ENCODE data around the gene CAMK2A. TPM values are rescaled to one million over a fixed set of nuclear protein-coding genes. Genes with fewer than 3 reads are reported as not detected.

CAMK2A gene
- total RNA-seq, 2 donors from 2014 or later: 4.9 to 18.2 TPM

DNA sequence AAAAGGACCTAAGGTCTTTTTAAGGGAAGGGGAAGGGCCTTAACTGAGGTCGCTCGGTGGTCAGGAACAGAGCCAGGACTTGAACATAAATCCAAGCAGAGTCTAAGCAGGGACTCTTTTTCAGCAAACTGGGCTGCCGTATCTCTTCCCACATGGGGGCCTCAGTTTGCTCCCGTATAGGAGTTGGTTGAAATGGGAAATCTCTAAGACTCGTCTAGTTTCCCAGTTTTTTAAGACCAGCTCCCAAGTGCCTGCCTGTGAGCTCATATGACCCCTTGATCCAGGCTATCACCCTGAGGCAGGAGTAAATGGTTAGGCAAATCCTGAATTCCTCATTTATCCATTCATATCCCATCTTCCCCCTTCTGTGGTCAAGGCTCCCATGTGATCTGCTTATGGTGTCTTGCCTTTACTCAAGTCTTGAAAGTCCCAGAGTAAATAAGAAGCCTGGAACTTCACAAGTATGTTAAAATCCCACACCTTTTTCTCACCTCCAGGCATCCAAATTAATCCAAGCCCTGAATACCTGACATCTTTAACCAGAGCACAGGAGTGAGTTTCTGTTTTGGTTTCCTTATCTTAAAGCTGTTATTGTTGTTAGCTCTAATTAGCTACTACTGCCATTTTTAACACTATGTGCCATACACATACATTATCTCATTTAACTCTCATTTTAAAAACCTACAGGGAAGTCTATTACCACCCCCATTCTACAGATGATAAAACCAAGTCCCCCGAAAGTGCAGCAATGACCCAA lies 10.2 kb upstream of the CAMK2A start:
- Histone ChIP-seq H3K9me3 (no peaks in the 10 kb centered on the region), H3K27ac (peak overlapping the region in 1 of 2 donors; percentile 38), H3K4me1 (peaks cover 0 to 21% of the 10 kb centered on the region in 2 donors), H3K4me3 (no peak overlapping the region), H3K36me3 (no peaks in the 10 kb centered on the region), H3K27me3 (no peaks in the 10 kb centered on the region)
- TF ChIP-seq, protein P1, sequence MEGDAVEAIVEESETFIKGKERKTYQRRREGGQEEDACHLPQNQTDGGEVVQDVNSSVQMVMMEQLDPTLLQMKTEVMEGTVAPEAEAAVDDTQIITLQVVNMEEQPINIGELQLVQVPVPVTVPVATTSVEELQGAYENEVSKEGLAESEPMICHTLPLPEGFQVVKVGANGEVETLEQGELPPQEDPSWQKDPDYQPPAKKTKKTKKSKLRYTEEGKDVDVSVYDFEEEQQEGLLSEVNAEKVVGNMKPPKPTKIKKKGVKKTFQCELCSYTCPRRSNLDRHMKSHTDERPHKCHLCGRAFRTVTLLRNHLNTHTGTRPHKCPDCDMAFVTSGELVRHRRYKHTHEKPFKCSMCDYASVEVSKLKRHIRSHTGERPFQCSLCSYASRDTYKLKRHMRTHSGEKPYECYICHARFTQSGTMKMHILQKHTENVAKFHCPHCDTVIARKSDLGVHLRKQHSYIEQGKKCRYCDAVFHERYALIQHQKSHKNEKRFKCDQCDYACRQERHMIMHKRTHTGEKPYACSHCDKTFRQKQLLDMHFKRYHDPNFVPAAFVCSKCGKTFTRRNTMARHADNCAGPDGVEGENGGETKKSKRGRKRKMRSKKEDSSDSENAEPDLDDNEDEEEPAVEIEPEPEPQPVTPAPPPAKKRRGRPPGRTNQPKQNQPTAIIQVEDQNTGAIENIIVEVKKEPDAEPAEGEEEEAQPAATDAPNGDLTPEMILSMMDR (IDR thresholded peaks at IDR 0.05): no peak
- no peak for DNase-seq (ENCODE audit: low spot score)

DNA sequence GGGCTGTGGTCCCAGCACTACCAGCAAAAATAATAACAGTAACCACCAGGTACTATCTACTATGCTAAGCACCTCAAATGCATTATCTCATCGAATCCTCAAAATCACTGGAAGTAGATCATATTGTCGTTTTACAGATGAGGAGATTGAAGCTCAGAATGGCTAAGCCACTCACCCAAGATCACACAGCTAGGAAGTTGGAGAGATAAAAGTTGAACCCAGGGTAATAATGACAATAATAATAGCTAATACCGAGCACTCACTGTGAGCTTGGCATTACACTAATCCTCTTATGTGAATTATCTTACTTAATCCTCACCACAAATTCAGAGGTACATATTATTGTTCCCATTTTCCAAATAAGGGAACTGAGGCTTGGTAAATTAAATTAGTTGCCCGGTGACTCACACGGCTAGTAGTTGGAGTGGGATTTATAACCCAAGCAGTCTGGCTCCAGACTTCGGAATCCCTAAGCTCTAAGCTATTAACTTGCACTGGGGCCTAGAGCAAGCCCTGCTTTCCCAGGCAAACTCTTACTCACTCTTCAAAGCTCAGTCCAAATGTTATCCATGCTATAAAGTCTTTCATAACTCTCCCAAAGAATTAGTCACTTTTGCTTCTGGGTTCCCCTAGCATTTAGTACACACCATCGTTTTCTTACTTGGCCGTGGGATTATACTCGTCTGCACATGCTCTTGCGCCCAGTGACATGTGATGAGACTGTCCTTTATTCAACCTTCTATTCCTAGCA lies 9.3 kb upstream of the CAMK2A start:
- TF ChIP-seq, protein P1 (IDR thresholded peaks at IDR 0.05): no peak
- Histone ChIP-seq H3K27ac (peak overlapping the region in 1 of 2 donors; percentile 31), H3K36me3 (no peaks in the 10 kb centered on the region), H3K4me1 (peaks cover 0 to 21% of the 10 kb centered on the region in 2 donors), H3K9me3 (no peaks in the 10 kb centered on the region), H3K27me3 (no peaks in the 10 kb centered on the region), H3K4me3 (no peak overlapping the region)
- DNase-seq (ENCODE audit: low spot score): peak; percentile 66

DNA sequence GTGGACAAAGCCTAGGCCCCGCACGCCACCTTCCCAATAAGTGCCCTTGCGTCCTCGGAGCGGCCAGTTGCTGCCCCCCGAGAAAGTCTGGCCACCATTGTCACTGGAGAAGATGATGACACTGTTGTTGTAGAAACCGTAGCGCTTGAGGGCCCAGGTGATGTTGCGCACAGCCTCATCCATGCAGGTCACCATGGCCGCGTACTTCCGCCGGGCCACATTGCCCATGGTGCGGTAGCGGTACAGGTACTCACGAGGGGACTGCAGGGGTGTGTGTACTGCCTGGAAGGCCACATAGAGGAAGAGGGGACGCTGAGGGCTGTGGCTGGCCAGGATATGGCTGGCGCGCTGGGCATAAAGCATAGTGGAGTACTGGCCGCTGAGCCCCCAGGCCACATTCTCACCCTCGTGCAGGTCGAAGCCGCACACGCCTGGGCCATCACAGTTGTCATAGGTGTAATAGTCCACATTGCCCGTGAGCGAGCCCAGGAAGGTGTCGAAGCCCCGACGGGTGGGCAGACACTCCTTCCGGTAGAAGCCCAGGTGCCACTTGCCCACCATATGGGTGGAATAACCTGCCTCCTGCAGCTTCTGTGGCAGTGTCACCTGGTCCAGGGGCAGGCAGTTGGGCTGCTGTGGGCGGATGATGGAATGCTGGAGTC lies 8.5 kb upstream of the CAMK2A start:
- no peak for DNase-seq (ENCODE audit: low spot score)
- H3K27ac ChIP-seq: peak overlapping the region in 1 of 2 donors; percentile 31
- H3K4me3 ChIP-seq: no peak overlapping the region
- no peaks in the 10 kb centered on the region for H3K9me3 ChIP-seq
- H3K36me3 ChIP-seq: no peaks in the 10 kb centered on the region
- H3K27me3 ChIP-seq: no peaks in the 10 kb centered on the region
- TF ChIP-seq, protein P1 (IDR thresholded peaks at IDR 0.05): no peak
- peaks cover 0 to 15% of the 10 kb centered on the region in 2 donors for H3K4me1 ChIP-seq

DNA sequence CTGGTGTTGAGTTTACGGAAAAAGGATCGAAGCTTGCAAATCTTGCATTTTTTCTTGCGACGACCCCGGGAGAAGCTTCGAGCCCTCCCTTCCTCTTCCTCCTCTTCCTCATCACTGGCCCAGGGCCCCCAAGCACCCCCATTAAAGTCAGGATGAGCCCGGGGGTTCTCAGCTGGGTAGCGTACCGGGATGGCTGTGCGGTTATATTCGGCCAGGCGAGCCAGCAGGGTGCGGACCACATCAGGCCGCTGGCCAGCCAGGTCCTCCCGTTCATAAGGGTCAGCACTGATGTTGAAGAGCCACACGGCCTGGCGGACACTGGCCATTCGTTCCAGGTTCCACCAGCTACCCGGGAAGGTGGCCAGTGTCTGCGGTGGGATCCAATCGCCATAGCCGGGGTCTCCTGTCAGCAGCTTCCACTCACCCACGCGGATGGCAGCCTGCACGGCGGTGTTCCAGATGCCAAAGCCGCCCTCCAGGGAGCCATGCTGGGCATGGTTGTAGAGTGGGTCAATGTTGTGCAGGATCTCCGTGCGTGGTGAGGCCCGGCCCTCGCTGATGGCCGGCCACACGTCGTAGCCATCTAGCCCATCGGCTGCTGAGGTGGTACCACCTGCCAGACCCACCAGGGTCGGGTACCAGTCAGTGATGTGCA lies 7.8 kb upstream of the CAMK2A start:
- DNase-seq (ENCODE audit: low spot score): no peak
- Histone ChIP-seq H3K9me3 (no peaks in the 10 kb centered on the region), H3K4me1 (peaks cover 0 to 8% of the 10 kb centered on the region in 2 donors), H3K27ac (no peak overlapping the region), H3K36me3 (no peaks in the 10 kb centered on the region), H3K27me3 (no peaks in the 10 kb centered on the region), H3K4me3 (no peak overlapping the region)
- TF ChIP-seq, protein P1 (IDR thresholded peaks at IDR 0.05): no peak

DNA sequence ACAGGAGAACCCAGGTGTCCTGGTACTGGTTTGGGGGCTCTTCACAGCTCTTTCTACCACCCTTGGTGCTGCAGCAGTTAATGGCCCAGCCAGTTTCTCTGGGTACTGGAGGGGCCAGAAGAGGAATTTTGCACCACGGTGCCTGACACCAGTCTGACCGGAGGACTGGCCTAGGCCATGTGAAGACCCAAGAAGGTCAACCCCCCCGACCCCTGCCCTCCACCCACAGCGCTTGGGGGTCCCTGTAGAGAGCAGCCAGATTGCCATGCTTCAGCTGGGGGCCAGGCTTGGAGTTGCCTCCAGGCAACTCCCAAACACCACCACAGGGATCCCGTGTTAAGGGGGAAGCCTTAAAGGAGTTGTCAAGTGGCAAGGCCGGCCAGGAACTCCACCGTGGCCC lies 6.9 kb upstream of the CAMK2A start:
- Histone ChIP-seq H3K4me3 (no peak overlapping the region), H3K9me3 (no peaks in the 10 kb centered on the region), H3K27ac (no peak overlapping the region), H3K4me1 (peaks cover 0 to 4% of the 10 kb centered on the region in 2 donors), H3K27me3 (no peaks in the 10 kb centered on the region), H3K36me3 (no peaks in the 10 kb centered on the region)
- TF ChIP-seq, protein P1 (IDR thresholded peaks at IDR 0.05): no peak
- no peak for DNase-seq (ENCODE audit: low spot score)
